IMR-90 (cell line): ENCODE data around the gene MINDY1. TPM values are rescaled to one million over a fixed set of nuclear protein-coding genes. Genes with fewer than 3 reads are reported as not detected.

Experiments
- ATAC-seq: fragments of 200-7000 bp; cut with Tn5 transposase; 2 replicates; pipeline ENCODE4 v1.9.1; 2020; ENCODE audit warnings: low read depth, mild to moderate bottlenecking, moderate library complexity
- BruUV-seq: library from RNA; stranded (reverse); fragments of 400-500 nt; replicated peaks from 2 replicates; lab custom pipeline; 2021; lab: Mats Ljungman, UMichigan
- CTCF ChIA-PET: fragments of 300-600 bp; formaldehyde crosslinking; extraction: SDS; loops from one replicate; lab custom pipeline; 2021; ENCODE audit warnings: antibody characterized with exemption; lab: Yijun Ruan, JAX
- POLR2A ChIA-PET: fragments of 300-600 bp; sonication (Branson Sonifier 250); formaldehyde crosslinking; loops from one replicate; lab custom pipeline; 2022; ENCODE audit warnings: antibody characterized with exemption; ENCODE audit not compliant: unreplicated experiment; lab: Charles Lee
- DNase-seq: peaks from one replicate; pipeline ENCODE4 v3.0.0; 2013
- H2AFZ ChIP-seq: replicated peaks from 2 replicates; pipeline ENCODE3; 2013; ENCODE audit warnings: low read length, mild to moderate bottlenecking; ENCODE audit not compliant: poor library complexity
- H2AK5ac ChIP-seq: 2 replicates; pipeline ENCODE4 v1.6.1; 2013; ENCODE audit warnings: low read depth, low read length, inconsistent platforms
- H2AK9ac ChIP-seq: replicated peaks from 2 replicates; pipeline ENCODE3; 2013; ENCODE audit warnings: mild to moderate bottlenecking, low read depth, low read length, moderate library complexity; ENCODE audit not compliant: poor library complexity
- H2BK120ac ChIP-seq: 2 replicates; pipeline ENCODE4 v1.6.1; 2013; ENCODE audit warnings: low read depth, low read length, inconsistent platforms
- H2BK15ac ChIP-seq: 3 replicates; pipeline ENCODE4 v1.6.1; 2013; ENCODE audit warnings: low read depth, low read length, inconsistent platforms
- H2BK20ac ChIP-seq: 2 replicates; pipeline ENCODE4 v1.6.1; 2013; ENCODE audit warnings: low read depth, mild to moderate bottlenecking, inconsistent platforms, low read length, moderate library complexity
- H2BK5ac ChIP-seq: 2 replicates; pipeline ENCODE4 v1.6.1; 2013; ENCODE audit warnings: mild to moderate bottlenecking, low read depth, low read length, inconsistent platforms; ENCODE audit not compliant: poor library complexity, severe bottlenecking
- H3K14ac ChIP-seq: replicated peaks from 2 replicates; pipeline ENCODE4 v1.6.1; 2013; ENCODE audit warnings: low read depth, low read length, inconsistent platforms
- H3K18ac ChIP-seq: 2 replicates; pipeline ENCODE4 v1.6.1; 2013; ENCODE audit warnings: low read depth, low read length, control low read depth
- H3K23ac ChIP-seq: 2 replicates; pipeline ENCODE4 v1.6.1; 2013; ENCODE audit warnings: low read depth, low read length, inconsistent platforms
- H3K27ac ChIP-seq: 2 replicates; pipeline ENCODE4 v1.5.1; 2013; ENCODE audit warnings: mild to moderate bottlenecking, control low read depth, low read length; ENCODE audit not compliant: insufficient read depth
- H3K27me3 ChIP-seq: 2 replicates; pipeline ENCODE4 v1.6.1; 2013; ENCODE audit warnings: low read length; ENCODE audit not compliant: control insufficient read depth, insufficient read depth
- H3K36me3 ChIP-seq: 2 replicates; pipeline ENCODE4 v1.6.1; 2013; ENCODE audit warnings: low read length, mixed read lengths; ENCODE audit not compliant: control insufficient read depth, insufficient read depth
- H3K4ac ChIP-seq: 2 replicates; pipeline ENCODE4 v1.6.1; 2013; ENCODE audit warnings: low read depth, low read length, inconsistent platforms
- H3K4me1 ChIP-seq: 2 replicates; pipeline ENCODE4 v1.6.1; 2013; ENCODE audit warnings: low read length, mixed read lengths; ENCODE audit not compliant: control insufficient read depth, insufficient read depth
- H3K4me2 ChIP-seq: 2 replicates; pipeline ENCODE4 v1.6.1; 2013; ENCODE audit warnings: low read depth, mild to moderate bottlenecking, control low read depth, low read length, moderate library complexity
- H3K4me3 ChIP-seq: 2 replicates; pipeline ENCODE4 v1.5.1; 2013; ENCODE audit warnings: low read depth, mild to moderate bottlenecking, control low read depth, low read length, moderate library complexity; ENCODE audit not compliant: insufficient read depth
- H3K56ac ChIP-seq: 2 replicates; pipeline ENCODE4 v1.6.1; 2013; ENCODE audit warnings: low read length, inconsistent platforms; ENCODE audit not compliant: insufficient read depth; ENCODE audit errors: extremely low read depth
- H3K79me1 ChIP-seq, 2 experiments: 2 replicates each; pipeline ENCODE4 v1.6.1; 2013; ENCODE audit warnings: low read length in 2 of 2, inconsistent platforms in 1 of 2, low read depth in 1 of 2
- H3K9ac ChIP-seq: 2 replicates; pipeline ENCODE4 v1.6.1; 2013; ENCODE audit warnings: low read depth, low read length, control low read depth
- H3K9me1 ChIP-seq: 2 replicates; pipeline ENCODE4 v1.6.1; 2013; ENCODE audit warnings: low read length, inconsistent platforms; ENCODE audit not compliant: insufficient read depth
- H3K9me3 ChIP-seq: 2 replicates; pipeline ENCODE4 v1.6.1; 2013; ENCODE audit warnings: low read length; ENCODE audit not compliant: control insufficient read depth, insufficient read depth
- H4K20me1 ChIP-seq: 2 replicates; pipeline ENCODE4 v1.6.1; 2013; ENCODE audit warnings: low read length, inconsistent platforms; ENCODE audit not compliant: insufficient read depth
- H4K5ac ChIP-seq: 2 replicates; pipeline ENCODE4 v1.6.1; 2013; ENCODE audit warnings: mild to moderate bottlenecking, low read depth, low read length, control low read depth
- H4K8ac ChIP-seq, 2 experiments: 2 replicates each; pipeline ENCODE4 v1.6.1; 2013; ENCODE audit warnings: low read depth in 2 of 2, low read length in 2 of 2, control low read depth in 1 of 2, inconsistent platforms in 1 of 2
- H4K91ac ChIP-seq: 2 replicates; pipeline ENCODE4 v1.6.1; 2013; ENCODE audit warnings: low read depth, low read length, inconsistent platforms; ENCODE audit not compliant: insufficient read depth
- BHLHE40 ChIP-seq: fragments of 150-350 bp; IDR thresholded peaks from 2 replicates; pipeline ENCODE4 v1.6.1; 2016; ENCODE audit warnings: mild to moderate bottlenecking, low read depth, low read length
- CEBPB ChIP-seq: IDR thresholded peaks from 2 replicates; pipeline ENCODE4 v1.6.1; 2012; ENCODE audit warnings: low read depth, low read length, improper control_type of control experiment
- CHD1 ChIP-seq: IDR thresholded peaks from 2 replicates; pipeline ENCODE4 v1.6.1; 2012; ENCODE audit warnings: low read depth, low read length, improper control_type of control experiment
- FOS ChIP-seq: fragments of 150-350 bp; IDR thresholded peaks from 2 replicates; pipeline ENCODE4 v1.6.1; 2016; ENCODE audit warnings: low read depth, low read length
- MAFK ChIP-seq: IDR thresholded peaks from 2 replicates; pipeline ENCODE4 v1.6.1; 2012; ENCODE audit warnings: low read depth, low read length, improper control_type of control experiment
- MAZ ChIP-seq: IDR thresholded peaks from 2 replicates; pipeline ENCODE4 v1.6.1; 2012; ENCODE audit warnings: low read depth, mild to moderate bottlenecking, low read length, improper control_type of control experiment, moderate library complexity, borderline replicate concordance
- MXI1 ChIP-seq: IDR thresholded peaks from 2 replicates; pipeline ENCODE4 v1.6.1; 2012; ENCODE audit warnings: low read depth, mild to moderate bottlenecking, low read length, moderate library complexity, borderline replicate concordance
- NFE2L2 ChIP-seq: fragments of 150-350 bp; IDR thresholded peaks from 2 replicates; pipeline ENCODE4 v1.6.1; 2016; ENCODE audit warnings: low read depth, mild to moderate bottlenecking, low read length
- POLR2A ChIP-seq: IDR thresholded peaks from 2 replicates; pipeline ENCODE4 v1.6.1; 2012; ENCODE audit warnings: mild to moderate bottlenecking, low read depth, low read length
- RAD21 ChIP-seq: IDR thresholded peaks from 2 replicates; pipeline ENCODE4 v1.6.1; 2012; ENCODE audit warnings: low read length, improper control_type of control experiment
- RCOR1 ChIP-seq: IDR thresholded peaks from 2 replicates; pipeline ENCODE4 v1.6.1; 2012; ENCODE audit warnings: mild to moderate bottlenecking, low read length, improper control_type of control experiment; ENCODE audit not compliant: insufficient replicate concordance
- RFX5 ChIP-seq: IDR thresholded peaks from 2 replicates; pipeline ENCODE4 v1.8.0; 2012; ENCODE audit warnings: low read depth, mild to moderate bottlenecking, low read length, moderate library complexity
- SMC3 ChIP-seq: fragments of 150-350 bp; IDR thresholded peaks from 2 replicates; pipeline ENCODE4 v1.6.1; 2016; ENCODE audit warnings: low read depth, mild to moderate bottlenecking, antibody characterized with exemption, low read length, moderate library complexity
- WGBS, 2 experiments: methylation state at CpG; one replicate each; pipeline versions ENCODE4 v1.1.5 to v1.1.7; 2013; ENCODE audit warnings: missing lambda C conversion rate in 2 of 2; ENCODE audit not compliant: insufficient read length in 1 of 2; ENCODE audit errors: extremely low coverage in 2 of 2; 5-methylcytosine and 5-hydroxymethylcytosine counted together
- dilution Hi-C: fragments of 300-500 bp; cut with HindIII; formaldehyde crosslinking; loops from one replicate; pipeline ENCODE4 v1.14.3; 2018; ENCODE audit warnings: low sequenced_read_pairs; ENCODE audit not compliant: unreplicated experiment
- in situ Hi-C: fragments of 300-500 bp; cut with MboI; formaldehyde crosslinking; loops from 3 replicates; pipeline ENCODE4 v1.14.3; 2019; ENCODE audit warnings: low sequenced_read_pairs, inconsistent platforms, mixed read lengths
- intact Hi-C: fragments of 100-400 bp; cut with micrococcal nuclease; formaldehyde crosslinking; loops from 2 replicates; pipeline ENCODE4 v1.10.0; 2022
- polyA plus RNA-seq, 3 experiments: library from polyadenylated mRNA; depleted of rRNA; stranded (reverse); fragments of >200 nt; gene quantifications; 2 replicates each; pipeline ENCODE4 v1.2.3, GENCODE V29; 2012; ENCODE audit warnings: low replicate concordance in 1 of 3
- total RNA-seq: library from RNA; depleted of rRNA; stranded (reverse); fragments of >200 nt; gene quantifications from 2 replicates; pipeline ENCODE4 v1.2.3, GENCODE V29; 2012
- TF ChIP-seq, protein P1 (sequence below): fragments of 150-350 bp; IDR thresholded peaks from 2 replicates; pipeline ENCODE4 v1.6.1; 2016; ENCODE audit warnings: low read depth, mild to moderate bottlenecking, low read length, moderate library complexity, borderline replicate concordance
- TF ChIP-seq, protein P2 (sequence below): conservative IDR thresholded peaks from 2 replicates; pipeline ENCODE4 v1.5.1; 2012; ENCODE audit warnings: mild to moderate bottlenecking, low read depth, low read length, improper control_type of control experiment
- TF ChIP-seq, protein P3 (sequence below): fragments of 150-350 bp; IDR thresholded peaks from 2 replicates; pipeline ENCODE4 v1.6.1; 2017; ENCODE audit warnings: mild to moderate bottlenecking, antibody characterized with exemption, low read length, low read depth

Gene MINDY1
- total and polyA plus RNA-seq, 2 of the 4 experiments (the other 2 are of a cell fraction) = 6.6 to 7.3 TPM

DNA sequence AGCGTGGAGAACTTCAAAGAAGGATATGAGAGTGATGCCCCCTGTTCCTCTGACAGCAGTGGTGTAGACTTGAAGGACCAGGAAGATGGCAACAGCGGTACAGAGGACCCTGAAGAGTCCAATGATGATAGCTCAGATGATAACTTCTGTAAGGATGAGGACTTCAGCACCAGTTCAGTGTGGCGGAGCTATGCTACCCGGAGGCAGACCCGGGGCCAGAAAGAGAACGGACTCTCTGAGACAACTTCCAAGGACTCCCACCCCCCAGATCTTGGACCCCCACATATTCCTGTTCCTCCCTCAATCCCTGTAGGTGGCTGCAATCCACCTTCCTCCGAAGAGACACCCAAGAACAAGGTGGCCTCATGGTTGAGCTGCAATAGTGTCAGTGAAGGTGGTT is 46.1 kb downstream of the MINDY1 start:
- Histone ChIP-seq H3K56ac (no peak overlapping the region), H3K9ac (no peak overlapping the region), H3K4me3 (no peak overlapping the region), H2BK5ac (no peak overlapping the region), H3K79me1 (peaks cover 0 to 22% of the 10 kb centered on the region in 2 experiments; a peak in 3 of 4 replicates), H3K23ac (no peak overlapping the region), H3K9me3 (no peaks in the 10 kb centered on the region), H3K18ac (no peak overlapping the region), H3K4ac (no peak overlapping the region), H2BK15ac (no peak overlapping the region), H4K20me1 (peaks cover 8% of the 10 kb centered on the region; the same call in 1 of the 2 replicates), H4K91ac (no peak overlapping the region), H2BK20ac (no peak overlapping the region), H3K4me2 (no peak overlapping the region), H3K4me1 (no peaks in the 10 kb centered on the region), H4K8ac (no peak overlapping the region), H2AK9ac (no peak overlapping the region), H3K27ac (no peak overlapping the region), H3K27me3 (no peaks in the 10 kb centered on the region), H2BK120ac (no peak overlapping the region), H2AK5ac (no peak overlapping the region), H3K14ac (no peak overlapping the region), H3K9me1 (no peaks in the 10 kb centered on the region), H3K36me3 (peaks cover 62% of the 10 kb centered on the region), H2AFZ (no peak overlapping the region), H4K5ac (no peak overlapping the region)
- TF ChIP-seq CHD1 = no peak
- TF ChIP-seq, protein P1, sequence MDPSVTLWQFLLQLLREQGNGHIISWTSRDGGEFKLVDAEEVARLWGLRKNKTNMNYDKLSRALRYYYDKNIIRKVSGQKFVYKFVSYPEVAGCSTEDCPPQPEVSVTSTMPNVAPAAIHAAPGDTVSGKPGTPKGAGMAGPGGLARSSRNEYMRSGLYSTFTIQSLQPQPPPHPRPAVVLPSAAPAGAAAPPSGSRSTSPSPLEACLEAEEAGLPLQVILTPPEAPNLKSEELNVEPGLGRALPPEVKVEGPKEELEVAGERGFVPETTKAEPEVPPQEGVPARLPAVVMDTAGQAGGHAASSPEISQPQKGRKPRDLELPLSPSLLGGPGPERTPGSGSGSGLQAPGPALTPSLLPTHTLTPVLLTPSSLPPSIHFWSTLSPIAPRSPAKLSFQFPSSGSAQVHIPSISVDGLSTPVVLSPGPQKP = no peak
- no peak for TF ChIP-seq SMC3
- no peak for TF ChIP-seq RAD21
- TF ChIP-seq MXI1 = no peak
- TF ChIP-seq RCOR1 = no peak
- no peak for TF ChIP-seq RFX5
- TF ChIP-seq, protein P2, sequence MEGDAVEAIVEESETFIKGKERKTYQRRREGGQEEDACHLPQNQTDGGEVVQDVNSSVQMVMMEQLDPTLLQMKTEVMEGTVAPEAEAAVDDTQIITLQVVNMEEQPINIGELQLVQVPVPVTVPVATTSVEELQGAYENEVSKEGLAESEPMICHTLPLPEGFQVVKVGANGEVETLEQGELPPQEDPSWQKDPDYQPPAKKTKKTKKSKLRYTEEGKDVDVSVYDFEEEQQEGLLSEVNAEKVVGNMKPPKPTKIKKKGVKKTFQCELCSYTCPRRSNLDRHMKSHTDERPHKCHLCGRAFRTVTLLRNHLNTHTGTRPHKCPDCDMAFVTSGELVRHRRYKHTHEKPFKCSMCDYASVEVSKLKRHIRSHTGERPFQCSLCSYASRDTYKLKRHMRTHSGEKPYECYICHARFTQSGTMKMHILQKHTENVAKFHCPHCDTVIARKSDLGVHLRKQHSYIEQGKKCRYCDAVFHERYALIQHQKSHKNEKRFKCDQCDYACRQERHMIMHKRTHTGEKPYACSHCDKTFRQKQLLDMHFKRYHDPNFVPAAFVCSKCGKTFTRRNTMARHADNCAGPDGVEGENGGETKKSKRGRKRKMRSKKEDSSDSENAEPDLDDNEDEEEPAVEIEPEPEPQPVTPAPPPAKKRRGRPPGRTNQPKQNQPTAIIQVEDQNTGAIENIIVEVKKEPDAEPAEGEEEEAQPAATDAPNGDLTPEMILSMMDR = no peak
- TF ChIP-seq MAZ = no peak
- TF ChIP-seq FOS = no peak
- TF ChIP-seq MAFK = no peak
- no peak for TF ChIP-seq BHLHE40
- no peak for TF ChIP-seq CEBPB
- no peak for TF ChIP-seq NFE2L2
- TF ChIP-seq POLR2A = no peak
- TF ChIP-seq, protein P3, sequence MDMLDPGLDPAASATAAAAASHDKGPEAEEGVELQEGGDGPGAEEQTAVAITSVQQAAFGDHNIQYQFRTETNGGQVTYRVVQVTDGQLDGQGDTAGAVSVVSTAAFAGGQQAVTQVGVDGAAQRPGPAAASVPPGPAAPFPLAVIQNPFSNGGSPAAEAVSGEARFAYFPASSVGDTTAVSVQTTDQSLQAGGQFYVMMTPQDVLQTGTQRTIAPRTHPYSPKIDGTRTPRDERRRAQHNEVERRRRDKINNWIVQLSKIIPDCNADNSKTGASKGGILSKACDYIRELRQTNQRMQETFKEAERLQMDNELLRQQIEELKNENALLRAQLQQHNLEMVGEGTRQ = no peak
- ATAC-seq (no peak), DNase-seq (no peak)
- dilution Hi-C loops = no loop called here
- in situ Hi-C loops = no loop called here
- no TSS peak for BruUV-seq
- ChIA-PET POLR2A (no interaction called here), CTCF (no interaction called here)
- intact Hi-C loops = no loop called here
- 100% methylated on average over 2 of the region's 7 CpGs; no CpG with 5 or more reads in 1 of the 2 experiments for WGBS, 2 experiments
